Fibroblast of skin of left quadriceps (primary cell): ENCODE results near the gene NEUROD4.

Experiments used
- DNase-seq, 2 experiments: peaks; one replicate each; pipeline ENCODE4 v3.0.0-alpha.2; 2013; ENCODE audit warnings: low read depth in 2 of 2

The NEUROD4 gene

GRCh38 chr12:54997929-54998522, 21.7 kb upstream of the NEUROD4 start:
- no peak for DNase-seq

DNA sequence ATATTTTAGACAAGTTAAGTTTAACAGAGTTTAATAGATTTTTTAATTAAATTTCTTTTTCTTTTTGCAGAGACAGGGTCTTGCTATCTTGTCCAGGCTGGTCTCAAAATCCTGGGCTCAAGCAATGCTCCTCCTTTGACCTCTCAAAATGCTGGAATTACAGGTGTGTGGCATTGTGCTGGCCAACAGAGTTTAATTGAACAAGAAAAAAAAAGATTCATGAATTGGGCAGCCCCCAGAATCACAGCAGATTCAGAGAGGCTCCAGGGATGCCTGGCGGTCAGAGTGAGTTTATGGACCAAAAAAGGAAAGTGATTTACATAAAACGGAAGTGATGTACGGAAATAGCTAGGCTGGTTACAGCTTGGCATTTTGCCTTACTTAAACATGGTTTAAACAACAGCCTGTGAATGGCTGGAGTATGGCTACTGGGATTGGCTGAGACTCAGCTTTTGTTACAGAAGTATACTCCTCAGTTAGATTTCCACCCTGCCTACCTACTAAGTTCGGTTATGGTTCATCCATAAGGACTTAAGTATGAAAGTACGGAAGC, 20.7 kb upstream of the NEUROD4 start:
- DNase-seq = no peak

DNA sequence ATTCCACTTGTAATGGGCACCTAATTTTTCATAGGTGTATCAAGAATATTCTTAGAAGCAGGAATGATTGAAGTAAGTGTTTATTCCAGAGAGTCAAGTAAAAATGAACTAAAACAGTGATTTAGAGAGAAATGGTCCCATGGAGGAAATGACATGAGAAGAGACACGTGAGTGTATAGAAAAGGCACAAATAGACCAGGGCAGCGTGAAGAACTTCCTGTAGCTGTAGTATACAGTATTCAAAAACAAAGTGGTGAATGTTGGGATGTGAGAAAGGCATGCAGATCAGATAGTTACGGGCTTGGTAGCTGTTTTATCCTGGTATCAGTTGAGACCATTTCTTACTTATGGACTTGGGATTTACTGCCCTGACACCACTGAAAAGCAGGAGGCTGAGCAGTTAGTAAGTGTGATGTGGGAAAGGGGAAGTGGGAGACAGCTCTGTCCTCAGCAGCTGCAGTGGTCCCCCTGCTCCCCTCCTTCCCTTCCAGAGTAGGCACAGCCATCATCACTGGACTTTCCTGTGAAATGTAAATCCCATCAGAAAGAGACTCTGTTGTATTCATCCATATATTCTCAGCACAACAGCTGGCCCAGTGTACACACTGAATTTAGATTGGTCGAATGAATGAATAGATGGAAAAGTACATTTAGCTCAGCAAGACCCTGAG, 18.4 kb upstream of the NEUROD4 start:
- DNase-seq = no peak

- no peak for DNase-seq
Measured at GRCh38 chr12:55002355-55002754, 17.4 kb upstream of the NEUROD4 start.

- DNase-seq = no peak
Measured at GRCh38 chr12:55008944-55009585, 10.7 kb upstream of the NEUROD4 start.

GRCh38 chr12:55017416-55017925, 2.3 kb upstream of the NEUROD4 start:
- DNase-seq = no peak

- DNase-seq = no peak
Measured at GRCh38 chr12:55024575-55024974, 4.8 kb downstream of the NEUROD4 start.

GRCh38 chr12:55025508-55025907, 5.7 kb downstream of the NEUROD4 start:
- DNase-seq = no peak

DNA sequence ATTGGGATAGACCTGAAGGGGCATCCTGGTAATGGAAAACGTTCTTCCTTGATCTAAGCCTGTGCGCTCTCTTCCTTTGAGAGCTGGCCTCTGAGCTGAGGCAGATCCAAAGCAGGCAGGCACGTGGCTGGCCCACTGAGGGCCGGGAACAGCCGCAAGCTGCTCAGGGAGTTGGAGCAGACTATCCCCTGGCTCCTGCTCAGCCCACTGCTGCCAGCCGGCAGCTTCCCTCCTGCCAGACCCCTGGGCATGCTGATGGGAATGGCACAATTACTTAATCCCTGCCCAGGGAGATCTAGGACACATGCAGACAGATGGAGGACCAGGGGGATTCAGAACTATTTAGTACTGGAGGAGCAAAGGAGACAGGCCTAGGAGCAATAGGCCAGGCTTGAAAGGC, 14.4 kb downstream of the NEUROD4 start:
- no peak for DNase-seq

DNA sequence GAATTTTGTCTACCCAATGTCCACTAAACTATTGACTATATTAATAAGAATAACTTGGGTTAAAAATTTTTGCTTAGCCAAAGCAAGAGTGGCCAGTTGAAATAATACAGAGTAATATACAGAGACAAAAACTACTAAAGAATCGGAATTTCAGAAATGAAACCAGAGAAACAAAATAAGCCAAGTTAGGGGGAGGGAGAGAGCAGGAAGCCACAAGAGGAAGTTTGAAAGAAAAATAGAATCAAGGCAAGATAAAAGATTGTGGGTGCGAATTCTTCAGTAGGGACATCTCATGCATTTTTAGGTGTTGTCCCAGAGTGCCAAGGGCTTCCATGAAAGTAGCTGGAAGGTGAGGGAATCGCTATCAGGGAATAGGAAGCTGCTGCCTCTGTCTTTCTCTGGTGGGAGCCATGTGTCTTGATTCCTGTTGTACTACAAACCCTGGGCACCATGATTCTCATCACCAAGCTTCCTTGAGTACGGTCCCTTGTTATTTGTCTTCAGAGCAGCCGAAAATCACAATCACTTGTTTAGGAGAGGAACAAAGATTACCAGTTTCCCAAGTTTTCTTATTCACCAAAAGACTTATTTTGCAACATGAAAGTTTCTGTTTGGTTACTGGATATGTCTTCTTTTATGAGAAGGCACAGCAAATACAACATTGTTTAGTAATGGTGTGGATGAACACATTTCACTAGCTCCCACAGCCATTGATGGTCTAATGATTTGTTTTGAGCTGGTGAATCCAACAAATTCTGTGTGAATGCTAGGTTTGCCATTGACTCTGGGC, 16.7 kb downstream of the NEUROD4 start:
- DNase-seq = no peak

- no peak for DNase-seq
Measured at GRCh38 chr12:55037351-55037987, 17.7 kb downstream of the NEUROD4 start.

DNA sequence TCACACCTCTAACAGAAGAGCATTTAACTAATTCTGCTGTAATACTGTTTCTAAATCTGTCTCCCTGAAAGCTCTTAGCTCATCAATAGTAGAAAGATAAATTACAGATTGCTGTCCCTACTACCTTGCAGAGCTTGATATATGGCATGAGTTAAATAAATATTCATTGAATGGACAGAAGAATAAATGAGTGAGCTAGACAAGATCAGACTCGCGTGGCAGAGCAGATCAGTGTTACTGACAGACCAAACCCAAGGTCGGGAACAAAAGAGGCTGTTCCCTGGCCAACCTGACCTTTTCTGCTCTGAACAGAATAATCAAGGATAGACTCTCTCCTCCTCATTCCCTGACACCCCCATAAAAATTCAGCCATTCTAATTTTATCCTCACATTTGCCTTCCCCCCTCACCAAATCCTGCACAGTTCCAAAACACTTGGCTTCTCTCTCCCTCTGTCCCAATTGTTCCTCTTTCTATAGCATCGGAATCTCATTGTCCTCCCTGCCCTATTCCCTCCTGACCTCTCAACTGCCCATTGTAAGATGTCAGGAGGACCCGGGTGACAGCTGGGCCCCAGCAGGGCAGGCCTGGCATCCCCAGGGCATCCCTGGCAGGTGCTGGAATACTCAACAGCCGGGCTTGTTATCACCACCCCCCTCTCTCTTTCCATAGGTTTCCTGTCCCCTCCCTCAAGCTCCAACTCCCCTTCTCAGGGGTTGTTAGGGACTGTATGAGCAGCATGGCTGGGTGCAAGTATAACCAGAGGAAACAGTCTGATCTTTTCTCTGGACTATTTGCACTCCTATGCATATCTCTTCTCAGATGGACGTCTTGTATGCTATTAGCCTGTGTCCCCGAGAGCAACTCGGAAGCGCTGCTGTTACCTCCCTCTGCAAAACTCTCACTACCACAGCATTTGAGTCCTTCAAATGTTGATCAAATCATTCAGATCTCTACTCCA, 19.9 kb downstream of the NEUROD4 start:
- no peak for DNase-seq

- DNase-seq = no peak
Measured at GRCh38 chr12:55041345-55042055, 21.7 kb downstream of the NEUROD4 start.

DNA sequence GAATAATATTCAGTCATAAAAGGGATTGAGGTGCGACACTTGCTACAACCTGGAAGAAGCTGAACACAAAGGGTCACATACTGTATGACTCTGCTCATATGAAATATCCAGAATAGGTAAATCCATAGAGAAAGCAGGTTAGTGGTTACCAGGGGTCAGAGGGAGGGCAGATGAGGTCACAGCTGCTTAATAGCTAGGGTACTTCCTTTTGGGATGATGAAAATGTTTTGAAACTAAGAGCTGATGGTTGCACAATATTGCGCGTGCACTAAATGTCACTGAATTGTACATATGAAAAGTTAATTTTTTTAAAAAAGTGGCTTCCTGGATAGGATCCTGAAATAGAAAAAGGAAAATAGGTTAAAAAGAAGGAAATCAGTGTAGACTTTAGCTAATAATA, 23.8 kb downstream of the NEUROD4 start:
- no peak for DNase-seq

DNA sequence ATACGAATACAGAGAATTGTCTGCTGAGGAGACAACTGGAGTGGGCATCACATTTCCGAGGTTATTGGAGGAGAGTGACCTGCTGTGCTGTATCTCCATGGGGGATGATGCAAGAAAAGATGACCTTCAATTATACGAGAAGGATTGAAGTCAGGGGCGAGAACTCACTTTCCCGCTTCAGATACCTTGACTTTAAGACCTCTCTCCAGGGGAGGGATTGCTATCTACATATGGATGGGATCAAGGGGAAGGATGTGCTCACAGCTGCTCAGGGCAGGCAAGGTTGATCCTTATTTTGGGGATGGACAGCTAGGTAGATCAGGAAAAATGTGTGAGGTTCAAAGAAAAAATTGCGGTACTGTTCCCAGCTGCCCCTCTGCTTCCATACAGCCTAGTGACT, 24.4 kb downstream of the NEUROD4 start:
- no peak for DNase-seq

- no peak for DNase-seq
Measured at GRCh38 chr12:55049676-55050075, 29.9 kb downstream of the NEUROD4 start.

DNA sequence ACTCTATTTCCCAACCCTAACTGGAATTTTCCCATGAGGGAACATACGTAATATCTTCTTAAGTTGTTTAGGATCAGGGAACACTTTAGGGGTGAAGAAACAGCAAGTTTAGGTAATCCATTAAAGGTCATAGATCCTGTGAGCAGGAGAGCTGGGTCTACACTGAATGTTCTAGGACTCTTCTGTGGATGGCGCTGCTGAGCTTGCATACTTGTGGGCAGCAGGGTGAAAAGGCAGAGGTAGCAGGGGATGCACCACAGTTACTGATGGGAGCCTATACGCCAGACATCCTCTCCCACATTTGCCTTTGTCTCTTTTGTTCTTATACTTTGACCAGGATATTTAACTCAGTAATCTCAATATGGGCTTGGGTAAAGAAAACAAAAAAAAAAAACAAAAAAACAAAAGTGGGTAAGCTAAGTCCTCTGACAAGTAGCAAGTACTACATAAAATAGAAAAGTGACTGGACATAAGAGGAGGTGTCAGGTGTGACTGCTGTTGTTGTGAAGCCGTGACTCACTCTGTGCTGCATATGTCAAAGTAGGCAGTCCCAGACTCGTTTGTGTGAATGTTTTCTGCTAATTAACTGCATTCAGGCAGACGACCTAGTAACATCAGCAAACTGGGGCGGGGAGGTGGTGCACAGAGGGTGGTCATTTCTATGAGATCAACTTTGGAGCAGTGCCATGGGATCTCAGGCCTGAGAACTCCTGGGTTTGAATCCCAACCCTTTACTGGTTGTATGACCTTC, 31.6 kb downstream of the NEUROD4 start:
- no peak for DNase-seq

- DNase-seq = no peak
Measured at GRCh38 chr12:55057481-55057880, 37.7 kb downstream of the NEUROD4 start.

DNA sequence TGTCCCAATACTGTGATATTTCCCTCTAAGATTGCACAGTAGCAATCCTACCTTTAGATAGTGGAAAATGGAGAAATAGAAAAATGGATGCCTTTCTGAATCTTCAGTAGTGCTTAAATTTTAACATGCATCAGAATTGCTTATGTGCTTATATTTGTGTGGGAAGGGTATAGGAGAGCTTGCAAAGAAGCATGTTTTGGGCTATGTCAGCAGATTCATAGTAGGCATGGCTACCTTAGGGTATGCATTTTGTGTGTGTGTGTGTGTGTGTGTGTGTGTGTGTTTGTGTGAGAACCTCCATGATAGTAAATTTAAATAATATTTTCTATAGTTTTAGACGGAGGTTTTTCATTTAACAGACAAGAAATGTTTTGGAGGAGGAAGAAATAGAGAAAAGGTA, 38.3 kb downstream of the NEUROD4 start:
- no peak for DNase-seq
